Muscle of arm (tissue), 14 donors: Measurements from ENCODE around the gene RNF175. TPM values are rescaled to one million over a fixed set of nuclear protein-coding genes. Genes with fewer than 3 reads are reported as not detected.

Experiments used
- DNase-seq: peaks from one replicate; pipeline ENCODE4 v3.0.0-alpha.2; 2013
- long read RNA-seq, 11 donors: transcript quantifications; one replicate each; lab custom pipeline, GENCODE V29; 2026
- polyA plus RNA-seq, 12 donors: library from polyadenylated mRNA; unstranded; fragments of 120-200 nt; gene quantifications; one replicate each; pipeline ENCODE4 v1.2.1, GENCODE V29; 2013; ENCODE audit not compliant: insufficient read length in 12 of 12

RNF175 gene
- 1 to 10 TPM in 3 of 12 donors, under 1 TPM in 7, not detected in 2; 0.28 to 3.7 (median 0.59) TPM for polyA plus RNA-seq
- long read RNA-seq, donor 1, partial matches to known transcripts = 0 of 1 reads
- long read RNA-seq, donor 1, other reads (novel, unspliced or antisense) = 0 of 1 reads
- long read RNA-seq, donor 2 = 0 reads
- long read RNA-seq, donor 3 = 0 reads
- long read RNA-seq, donor 4 = 0 reads
- long read RNA-seq, donor 5 = 0 reads
- long read RNA-seq, donor 6 = 0 reads
- long read RNA-seq, donor 7 = 0 reads
- long read RNA-seq, donor 8 = 0 reads
- long read RNA-seq, donor 9 = 0 reads
- long read RNA-seq, donor 10 = 0 reads
- long read RNA-seq, donor 11 = 0 reads

- no peak for DNase-seq
These were observed at the start of gene RNF175 for GRCh38 chr4:153759407-153760316. TSS of gene RNF175 (minus strand) at chr4:153760024. CDS start at chr4:153759862, 162 bp downstream.

DNA sequence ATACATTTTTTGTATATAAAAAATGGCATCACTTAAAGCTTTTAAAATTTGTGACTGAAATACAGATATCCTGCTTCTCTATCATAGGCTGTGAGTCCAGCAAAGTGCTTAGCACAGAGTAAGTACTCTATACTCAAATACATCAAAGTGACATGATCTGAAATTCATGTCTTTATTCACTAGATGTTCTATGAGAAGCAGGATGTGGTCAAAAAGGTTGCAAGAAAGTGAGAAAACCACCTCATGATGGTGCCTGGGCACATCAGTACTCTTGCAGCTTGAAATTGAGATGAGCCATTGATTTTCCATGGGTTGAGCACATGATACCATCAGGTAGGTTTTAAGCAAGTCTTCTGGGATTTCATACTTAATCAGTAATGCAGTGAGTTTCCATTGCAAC is 49.5 kb upstream of the RNF175 start:
- DNase-seq = no peak

DNA sequence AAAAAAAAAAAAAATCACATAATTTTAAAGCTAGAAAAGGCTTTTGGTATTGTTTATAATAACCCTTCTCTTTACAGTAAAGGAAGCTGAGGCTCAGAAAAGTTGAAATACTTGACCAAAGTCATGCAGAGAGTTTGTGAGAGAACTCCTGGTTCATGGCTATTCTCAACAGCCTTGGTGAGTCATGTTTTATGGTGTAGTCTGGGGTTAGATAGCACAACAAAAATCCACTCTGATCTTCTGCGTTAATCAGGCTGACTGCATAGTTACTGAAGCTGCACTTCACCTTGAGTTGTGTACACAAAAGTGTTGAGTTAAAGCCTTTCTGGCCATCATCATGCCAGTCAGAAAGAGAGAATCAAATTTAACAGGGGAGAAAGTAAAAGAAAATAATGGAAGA is 48.4 kb upstream of the RNF175 start:
- DNase-seq = no peak

DNA sequence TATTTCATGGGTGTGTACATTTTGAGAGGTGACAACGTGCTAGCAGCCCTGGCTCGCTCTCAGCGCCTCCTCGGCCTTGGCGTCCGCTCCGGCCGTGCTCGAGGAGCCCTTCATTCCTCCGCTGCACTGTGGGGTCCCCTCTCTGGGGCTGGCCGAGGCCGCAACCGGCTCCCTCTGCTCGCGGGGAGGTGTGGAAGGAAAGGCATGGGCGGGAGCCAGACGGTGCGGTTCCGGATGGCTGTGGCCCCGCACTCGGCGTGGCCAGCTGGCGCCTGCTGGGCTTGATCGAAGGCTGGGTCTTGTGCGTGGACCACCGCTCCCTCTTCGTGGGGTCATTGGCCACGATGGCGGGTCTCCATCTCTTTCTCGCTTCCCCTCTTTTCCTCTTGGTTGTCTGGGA is 46.2 kb upstream of the RNF175 start:
- DNase-seq = no peak

DNA sequence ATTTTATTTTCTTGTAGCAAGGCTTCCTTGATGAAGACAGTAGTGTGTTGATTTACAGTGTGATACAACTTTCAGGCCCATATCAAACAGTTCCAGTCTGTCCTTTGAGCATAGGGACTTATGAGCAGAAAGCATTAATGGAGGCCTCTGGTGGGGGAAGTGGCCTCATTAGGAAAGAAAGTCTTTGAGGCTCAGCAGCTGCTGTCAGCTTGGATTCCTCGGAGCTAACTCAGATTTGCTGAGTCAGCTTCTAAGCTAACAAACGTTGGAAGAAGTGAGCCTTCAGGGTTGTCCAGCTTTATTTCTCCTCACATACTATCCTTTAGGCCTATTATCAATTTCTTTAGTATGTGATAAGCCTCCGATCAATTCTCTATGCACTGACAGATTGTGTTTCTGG is 44.9 kb upstream of the RNF175 start:
- DNase-seq = no peak

DNA sequence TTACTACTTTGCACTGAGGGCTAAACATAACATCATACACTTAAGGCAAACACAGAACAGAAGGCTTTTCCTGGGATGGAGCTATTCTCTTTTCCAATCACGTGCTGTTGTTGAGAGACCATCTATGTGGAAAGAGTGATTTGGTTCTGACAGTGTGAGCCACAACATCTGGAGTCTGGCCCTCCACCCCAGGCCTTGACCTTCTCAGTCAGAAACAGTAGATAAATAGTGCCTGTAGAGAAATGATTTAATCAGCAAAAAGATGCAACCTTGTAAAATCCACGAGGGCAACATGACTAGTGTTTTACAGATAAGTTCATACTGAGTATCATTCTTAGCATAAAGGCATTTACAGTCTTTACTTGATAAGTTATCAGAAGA is 39.9 kb upstream of the RNF175 start:
- no peak for DNase-seq

DNA sequence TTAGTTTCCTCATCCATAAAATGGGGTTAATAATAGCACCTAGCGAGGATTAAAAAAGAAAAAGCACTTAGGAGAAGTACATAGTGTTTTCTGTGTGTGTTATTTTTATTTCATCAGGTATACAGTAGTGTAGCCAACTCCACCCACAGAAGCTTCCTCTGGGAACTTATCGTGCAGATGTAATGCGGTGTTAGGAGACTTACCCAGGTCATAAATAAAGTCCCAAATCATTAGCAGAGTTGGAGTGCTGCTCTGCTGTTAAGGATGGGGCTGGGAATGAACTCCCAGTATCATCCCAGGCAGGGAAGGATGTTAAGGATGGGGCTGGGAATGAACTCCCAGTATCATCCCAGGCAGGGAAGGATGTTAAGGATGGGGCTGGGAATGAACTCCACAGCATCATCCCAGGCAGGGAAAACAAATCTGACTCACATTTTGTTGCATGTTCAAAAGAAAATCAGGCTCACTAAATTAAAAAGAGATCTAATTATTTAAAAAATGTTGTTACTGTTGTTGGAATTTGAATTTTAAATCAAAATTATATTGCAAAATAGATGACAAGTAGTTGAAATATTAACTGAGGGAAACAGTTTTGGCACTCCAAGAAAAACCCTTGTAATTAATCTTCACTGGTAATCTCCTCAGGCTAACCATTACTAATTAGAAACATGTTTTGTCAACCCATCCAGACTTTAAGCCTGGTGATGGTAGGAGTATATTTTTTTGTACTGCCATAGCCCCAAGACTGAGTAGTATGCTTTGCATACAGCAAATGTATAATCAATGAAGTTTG is 39.3 kb upstream of the RNF175 start:
- DNase-seq = no peak

GRCh38 chr4:153798420-153798819 is 38.6 kb upstream of the RNF175 start:
- DNase-seq = no peak

GRCh38 chr4:153794006-153794405 is 34.2 kb upstream of the RNF175 start:
- no peak for DNase-seq

DNA sequence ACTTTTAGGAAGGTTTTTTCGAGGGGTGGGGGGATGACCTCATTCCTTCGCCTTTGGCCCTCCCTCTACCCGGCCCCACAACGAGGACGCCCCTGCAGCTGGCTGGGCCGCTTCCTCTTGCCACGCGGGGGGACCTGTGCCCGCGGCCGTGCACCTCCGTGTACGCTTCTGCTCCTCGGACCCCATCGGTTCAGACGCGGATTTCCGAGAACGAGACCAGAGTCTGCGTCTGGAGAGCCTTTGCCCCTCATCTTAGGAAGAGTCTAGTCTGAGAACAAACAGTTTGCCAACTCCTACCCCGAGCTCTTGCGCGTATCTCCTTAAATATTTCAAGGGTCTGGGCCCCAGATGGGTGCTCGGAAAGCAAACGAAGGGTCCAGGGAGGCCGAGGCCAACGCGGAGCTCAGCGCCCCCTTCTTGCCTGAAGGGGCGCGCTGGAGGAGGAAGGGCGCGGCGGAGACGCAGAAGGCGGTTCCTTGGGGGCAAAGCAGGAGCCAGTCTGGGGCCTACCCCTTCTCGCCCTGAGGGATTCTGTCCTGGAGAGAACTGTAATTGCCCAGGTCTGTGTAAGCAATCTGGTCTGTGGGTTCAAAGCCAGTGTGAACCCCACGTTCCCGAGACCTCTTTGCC is 32.9 kb upstream of the RNF175 start:
- no peak for DNase-seq

GRCh38 chr4:153791746-153792617 is 32.2 kb upstream of the RNF175 start:
- peak; percentile 86 for DNase-seq

DNA sequence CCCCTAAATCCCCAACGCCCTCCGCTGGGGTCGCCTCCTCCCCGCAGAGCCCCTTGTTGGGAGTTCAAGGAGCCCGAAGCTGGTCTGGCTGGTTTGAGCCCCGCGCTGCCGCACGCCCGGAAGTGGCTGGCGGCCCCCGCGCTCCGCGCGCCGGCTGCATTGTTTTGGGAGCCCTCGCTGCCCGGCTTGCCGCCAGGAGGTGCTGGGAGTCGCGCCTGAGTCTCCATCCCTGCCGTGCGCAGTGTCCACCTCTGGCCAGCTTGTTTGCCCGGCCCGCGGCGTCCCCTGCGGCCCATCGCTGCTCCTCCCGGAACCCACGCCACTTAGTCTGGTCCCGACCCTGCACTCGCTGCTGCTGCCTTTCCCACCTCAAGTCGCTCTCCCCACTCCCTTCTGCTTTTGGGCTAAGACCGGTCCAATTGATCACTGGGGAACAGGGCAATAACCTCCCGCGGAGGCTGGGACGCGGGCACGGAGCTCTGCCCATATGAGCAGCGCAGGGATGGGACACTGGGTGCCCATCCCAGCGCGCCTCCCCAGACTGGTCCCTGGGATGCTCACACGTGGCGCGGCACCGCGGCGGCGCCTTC is 31.2 kb upstream of the RNF175 start:
- DNase-seq = peak; percentile 48

- DNase-seq = peak; percentile 29
These were observed 30.7 kb upstream of the RNF175 start for GRCh38 chr4:153790500-153790865.

- DNase-seq = peak; percentile 30
These were observed 30.1 kb upstream of the RNF175 start for GRCh38 chr4:153789741-153790499.

DNA sequence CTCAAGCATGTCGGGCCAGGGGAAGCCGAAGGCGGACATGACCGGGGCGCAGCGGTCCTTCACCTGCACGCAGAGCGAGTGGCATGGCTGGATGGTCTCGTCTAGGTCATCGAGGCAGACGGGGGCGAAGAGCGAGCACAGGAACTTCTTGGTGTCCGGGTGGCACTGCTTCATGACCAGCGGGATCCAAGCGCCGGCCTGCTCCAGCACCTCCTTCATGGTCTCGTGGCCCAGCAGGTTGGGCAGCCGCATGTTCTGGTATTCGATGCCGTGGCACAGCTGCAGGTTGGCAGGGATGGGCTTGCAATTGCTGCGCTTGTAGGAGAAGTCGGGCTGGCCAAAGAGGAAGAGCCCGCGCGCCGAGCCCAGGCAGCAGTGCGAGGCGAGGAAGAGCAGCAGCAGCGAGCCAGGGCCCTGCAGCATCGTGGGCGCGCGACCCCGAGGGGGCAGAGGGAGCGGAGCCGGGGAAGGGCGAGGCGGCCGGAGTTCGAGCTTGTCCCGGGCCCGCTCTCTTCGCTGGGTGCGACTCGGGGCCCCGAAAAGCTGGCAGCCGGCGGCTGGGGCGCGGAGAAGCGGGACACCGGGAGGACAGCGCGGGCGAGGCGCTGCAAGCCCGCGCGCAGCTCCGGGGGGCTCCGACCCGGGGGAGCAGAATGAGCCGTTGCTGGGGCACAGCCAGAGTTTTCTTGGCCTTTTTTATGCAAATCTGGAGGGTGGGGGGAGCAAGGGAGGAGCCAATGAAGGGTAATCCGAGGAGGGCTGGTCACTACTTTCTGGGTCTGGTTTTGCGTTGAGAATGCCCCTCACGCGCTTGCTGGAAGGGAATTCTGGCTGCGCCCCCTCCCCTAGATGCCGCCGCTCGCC is 28.8 kb upstream of the RNF175 start, which contains the start of gene SFRP2:
Gene SFRP2, minus strand, starts transcription at position 671 of the 864 bp plus-strand sequence. Its CDS starts 248 bp downstream, at position 423.
- DNase-seq = peak; percentile 51

DNA sequence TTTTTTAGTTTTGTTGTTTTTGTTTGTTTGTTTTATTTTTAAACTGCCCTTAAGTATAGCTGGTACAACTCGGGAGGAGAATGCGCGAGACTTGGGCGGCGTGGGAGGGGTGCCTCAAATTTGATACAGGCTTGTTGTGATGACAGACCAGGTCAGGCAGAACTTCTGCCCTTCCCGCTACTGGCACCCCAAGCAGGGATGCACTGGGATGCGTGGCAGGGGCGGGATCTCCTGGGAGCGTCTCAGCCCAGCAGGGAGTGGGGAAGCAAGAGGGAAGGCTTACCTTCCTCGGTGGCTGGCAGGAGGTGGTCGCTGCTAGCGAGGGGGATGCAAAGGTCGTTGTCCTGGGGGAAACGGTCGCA is 28.2 kb upstream of the RNF175 start:
- DNase-seq = no peak

GRCh38 chr4:153787575-153787974 is 27.8 kb upstream of the RNF175 start:
- no peak for DNase-seq

GRCh38 chr4:153787061-153787560 is 27.3 kb upstream of the RNF175 start:
- peak; percentile 37 for DNase-seq
